Amygdala (tissue), 56 donors: Measurements from ENCODE around the gene GANC.
A peak's percentile ranks its signal among the peaks of the same experiment; 100 is the strongest.
"Not testable (repeated sequence)": the region's sequence is repeated elsewhere in the genome, so short reads cannot be mapped to it uniquely, and the experiment has no call there.

Source experiments
- DNase-seq, 56 donors: peaks; one replicate each; lab custom pipeline; 2025; lab: John Stamatoyannopoulos, UW

Gene GANC, protein sequence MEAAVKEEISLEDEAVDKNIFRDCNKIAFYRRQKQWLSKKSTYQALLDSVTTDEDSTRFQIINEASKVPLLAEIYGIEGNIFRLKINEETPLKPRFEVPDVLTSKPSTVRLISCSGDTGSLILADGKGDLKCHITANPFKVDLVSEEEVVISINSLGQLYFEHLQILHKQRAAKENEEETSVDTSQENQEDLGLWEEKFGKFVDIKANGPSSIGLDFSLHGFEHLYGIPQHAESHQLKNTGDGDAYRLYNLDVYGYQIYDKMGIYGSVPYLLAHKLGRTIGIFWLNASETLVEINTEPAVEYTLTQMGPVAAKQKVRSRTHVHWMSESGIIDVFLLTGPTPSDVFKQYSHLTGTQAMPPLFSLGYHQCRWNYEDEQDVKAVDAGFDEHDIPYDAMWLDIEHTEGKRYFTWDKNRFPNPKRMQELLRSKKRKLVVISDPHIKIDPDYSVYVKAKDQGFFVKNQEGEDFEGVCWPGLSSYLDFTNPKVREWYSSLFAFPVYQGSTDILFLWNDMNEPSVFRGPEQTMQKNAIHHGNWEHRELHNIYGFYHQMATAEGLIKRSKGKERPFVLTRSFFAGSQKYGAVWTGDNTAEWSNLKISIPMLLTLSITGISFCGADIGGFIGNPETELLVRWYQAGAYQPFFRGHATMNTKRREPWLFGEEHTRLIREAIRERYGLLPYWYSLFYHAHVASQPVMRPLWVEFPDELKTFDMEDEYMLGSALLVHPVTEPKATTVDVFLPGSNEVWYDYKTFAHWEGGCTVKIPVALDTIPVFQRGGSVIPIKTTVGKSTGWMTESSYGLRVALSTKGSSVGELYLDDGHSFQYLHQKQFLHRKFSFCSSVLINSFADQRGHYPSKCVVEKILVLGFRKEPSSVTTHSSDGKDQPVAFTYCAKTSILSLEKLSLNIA (N-terminal part only)

DNA sequence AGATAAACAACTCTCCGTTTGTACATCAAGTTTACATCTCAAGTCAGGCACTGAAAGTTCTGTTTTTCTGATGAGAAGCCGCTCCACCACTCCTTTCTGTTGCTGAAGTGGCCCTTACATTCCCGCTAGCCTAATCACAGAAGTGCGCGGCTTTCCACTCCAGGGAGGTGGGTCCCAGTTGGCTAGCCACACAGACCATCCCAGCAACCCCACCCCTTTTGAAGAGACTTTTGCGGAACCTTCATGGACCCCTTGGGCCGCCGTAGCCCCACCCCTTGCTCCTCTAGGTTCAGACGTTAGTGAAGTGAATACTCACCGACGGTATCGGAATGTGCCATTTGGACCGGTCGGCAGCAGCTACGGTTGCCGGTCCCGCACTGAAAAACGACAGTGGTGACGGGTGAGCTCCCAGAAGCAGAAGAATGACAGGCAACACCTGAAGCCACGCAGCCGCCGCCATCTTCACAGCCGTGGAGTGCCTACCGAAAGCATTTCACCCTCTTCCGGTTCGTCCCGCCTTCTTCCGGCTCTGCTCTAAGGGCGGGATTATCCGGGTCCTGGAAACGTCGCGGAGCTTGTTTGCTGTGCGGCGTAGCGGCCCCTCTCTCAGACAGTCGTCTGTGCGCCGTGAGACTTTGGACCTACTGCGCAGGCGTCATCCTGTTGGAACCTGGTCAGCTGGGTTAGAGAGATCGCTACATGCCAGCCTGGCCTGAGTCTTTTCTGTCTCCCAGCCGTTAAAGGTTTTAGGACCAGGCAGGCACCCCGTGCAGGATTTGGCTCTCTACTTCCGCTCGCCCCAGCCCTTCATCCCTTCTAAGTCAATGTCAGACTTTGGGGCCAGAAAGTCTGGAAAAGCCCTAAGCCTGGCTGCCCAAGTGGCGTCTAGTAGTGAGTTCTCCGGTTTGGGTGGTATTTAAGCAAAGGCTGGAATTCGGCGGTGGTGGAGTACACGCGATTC lies at the start of gene GANC, which contains the start of gene TMEM87A:
Gene GANC (plus strand): TSS at position 263 of the 961 bp plus-strand sequence. CDS start 1,281 bp downstream, outside the sequence.
Gene TMEM87A (minus strand): TSS at position 495 of the 961 bp plus-strand sequence. CDS start 35 bp downstream, at position 460.
- peak; percentile 87 to 99 (median 97) for DNase-seq

DNA sequence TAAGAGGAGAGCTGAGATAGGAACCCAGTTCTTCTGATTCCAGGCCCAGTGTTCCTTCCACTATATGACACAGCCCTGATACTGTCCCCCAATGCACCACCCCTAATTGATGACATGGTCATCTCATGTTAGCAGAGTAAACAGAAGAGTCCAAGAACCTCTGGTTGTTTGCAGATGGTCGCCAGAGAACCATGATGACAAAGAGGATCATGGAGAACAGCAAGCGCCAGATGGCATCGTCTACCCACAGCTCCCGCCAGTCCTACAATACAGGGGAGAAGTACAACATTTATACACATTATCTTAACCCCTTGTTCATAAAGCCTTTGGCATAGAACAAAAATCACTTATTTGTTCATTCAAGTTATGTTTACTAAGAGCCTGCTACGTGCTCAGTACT lies 46.4 kb upstream of the GANC start:
- DNase-seq: peak in 32 of 56 donors; percentile 0 to 72 (median 15)

DNA sequence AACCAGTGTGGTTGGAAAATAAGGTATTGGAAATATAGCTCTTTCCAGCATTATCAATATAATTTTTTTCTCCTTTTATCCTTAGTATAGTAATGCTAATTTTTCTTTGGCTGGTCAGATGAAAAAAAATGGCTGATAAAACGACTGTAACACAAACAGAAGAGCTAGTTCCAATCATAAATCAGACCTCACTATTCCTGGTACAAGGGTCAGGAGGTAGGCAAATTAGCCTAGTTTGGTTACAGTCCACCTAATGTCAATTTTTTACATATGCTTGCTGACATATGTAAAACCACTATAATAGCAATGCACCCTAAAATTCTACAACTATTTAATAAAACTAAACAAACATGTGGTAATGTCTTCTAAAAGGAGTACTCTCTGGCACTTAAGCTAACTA lies 45.0 kb upstream of the GANC start:
- no peak for DNase-seq

DNA sequence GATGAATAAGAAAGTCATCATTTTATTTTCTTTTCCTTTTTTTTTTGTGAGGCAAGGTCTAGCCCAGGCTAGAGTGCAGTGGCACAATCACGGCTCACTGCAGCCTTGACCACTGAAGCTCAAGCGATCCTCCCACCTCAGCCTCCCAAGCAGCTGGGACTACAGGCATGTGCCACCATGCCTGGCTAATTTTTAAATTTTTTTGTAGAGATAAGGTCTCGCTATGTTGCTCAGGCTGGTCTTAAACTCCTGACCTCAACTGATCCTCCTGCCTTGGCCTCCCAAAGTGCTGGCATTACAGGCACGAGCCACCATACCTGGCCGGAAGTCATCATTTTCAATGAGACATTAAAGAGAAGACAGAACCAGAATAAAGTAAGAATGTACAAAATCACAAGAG lies 44.0 kb upstream of the GANC start:
- DNase-seq: not testable (repeated sequence)

DNA sequence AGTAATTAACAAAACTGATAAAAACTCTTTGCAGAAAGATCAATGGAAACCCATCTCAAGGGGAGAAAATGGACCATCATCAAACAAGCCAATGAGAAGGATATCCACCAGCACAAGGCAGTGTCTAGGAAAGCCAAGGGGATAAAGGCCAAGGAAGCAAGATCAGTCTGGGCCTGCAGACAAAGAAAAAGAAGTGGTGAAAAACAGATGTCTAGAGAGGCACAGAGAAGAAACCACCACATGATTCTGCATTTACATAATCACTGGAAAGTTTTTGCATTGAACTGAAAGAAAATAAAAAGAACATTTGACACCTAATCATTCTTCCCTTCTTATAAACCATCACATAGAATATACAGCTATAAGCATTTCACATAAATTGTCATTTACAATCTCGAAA lies 41.9 kb upstream of the GANC start:
- DNase-seq: no peak

DNA sequence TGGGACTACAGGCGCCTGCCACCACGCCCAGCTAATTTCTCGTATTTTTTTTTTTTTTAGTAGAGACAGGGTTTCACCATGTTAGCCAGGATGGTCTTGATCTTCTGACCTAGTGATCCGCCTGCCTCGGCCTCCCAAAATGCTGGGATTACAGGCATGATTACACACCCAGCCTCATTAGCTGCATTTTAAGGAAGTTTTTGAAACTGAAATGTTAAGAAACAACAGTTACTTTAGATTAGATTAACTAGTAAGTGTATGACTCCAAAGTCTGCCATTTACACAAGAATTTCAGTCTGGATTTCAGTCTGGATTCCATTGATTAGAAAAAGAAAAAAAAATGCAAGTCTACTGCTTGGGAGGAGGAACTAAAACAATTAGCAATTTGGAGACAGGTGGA lies 40.4 kb upstream of the GANC start:
- no peak for DNase-seq

DNA sequence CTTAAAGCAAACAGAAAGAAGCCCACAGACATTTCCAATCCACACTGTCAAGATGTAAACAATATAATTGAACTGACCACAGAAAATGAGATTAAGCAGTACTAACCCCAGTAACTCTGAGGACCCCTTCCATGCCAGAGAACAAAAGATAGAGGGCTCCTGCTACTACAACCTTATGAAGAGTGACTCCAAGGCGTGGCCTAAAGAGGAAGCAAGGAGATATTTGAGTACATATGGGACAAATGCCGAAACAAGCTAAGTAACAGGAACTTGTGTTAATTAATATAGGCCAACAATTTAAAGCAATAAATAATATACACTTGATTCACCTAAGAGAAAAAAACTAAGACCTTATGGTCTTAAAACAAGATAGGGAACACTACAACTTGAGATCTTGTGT lies 39.9 kb upstream of the GANC start:
- DNase-seq: no peak

DNA sequence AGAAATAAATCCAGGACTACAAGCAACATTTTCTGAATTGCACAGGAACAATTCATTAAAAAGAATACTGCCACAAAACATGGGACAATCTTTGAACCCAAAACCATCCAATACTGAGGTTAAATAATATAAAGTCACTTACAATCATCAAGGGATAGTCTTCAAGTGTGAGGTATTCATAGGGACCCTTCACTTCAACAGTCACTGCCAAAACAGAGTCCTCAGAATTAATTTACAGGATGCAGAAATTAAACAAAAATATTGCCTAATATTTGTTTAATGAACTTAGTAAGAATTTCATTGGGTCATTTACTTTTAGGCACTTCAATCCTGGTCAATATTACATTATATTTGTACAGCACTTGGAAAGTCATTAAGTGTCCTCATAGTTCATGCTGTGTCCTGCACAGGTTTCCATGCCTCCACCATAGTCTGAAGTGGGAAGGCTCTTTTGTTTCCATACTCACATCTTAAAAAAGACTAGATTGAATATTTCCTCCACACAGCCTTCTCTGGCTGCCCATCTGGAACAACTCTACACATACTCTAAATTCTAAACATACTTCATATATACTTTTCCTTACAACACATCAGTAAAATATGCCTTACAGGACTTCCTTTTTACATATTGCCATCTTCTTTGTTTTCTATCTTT lies 33.3 kb upstream of the GANC start:
- DNase-seq: no peak

DNA sequence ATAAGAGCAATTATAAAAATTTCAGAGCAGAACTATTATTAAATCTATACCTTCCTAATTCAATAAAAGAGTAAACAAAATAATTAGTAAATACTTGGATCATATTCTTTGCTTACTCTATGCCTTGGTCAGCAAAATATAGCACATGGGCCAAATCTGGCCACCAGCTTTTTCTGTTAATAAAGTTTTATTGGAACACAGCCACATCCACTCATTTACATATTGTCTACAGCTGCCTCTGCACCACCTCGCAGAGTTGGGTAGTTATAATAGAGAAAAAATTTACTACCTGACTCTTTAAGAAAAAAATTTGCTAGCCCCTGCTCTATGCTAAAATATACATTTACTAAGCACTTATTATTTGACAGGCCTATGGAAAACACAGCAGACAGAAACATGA lies 32.2 kb upstream of the GANC start:
- no peak for DNase-seq

DNA sequence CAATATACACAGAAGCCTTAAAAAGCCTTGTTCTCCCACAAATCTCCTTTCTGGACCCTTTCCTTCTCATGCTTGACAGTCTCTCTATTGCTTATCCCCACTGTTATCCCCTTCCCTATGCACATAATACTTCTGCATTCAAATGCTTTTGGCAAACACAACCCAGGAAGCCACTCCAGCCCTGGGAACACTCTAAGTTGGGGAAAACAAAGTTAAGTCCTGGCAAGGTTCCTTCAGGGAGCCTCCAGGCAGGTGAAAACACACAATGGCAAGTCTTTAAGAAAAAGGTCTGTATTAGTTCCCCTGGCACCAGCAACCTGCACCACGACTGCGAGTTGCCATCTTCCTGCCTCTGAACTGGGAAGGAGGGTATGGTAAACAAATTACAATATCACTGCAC lies 19.7 kb upstream of the GANC start:
- no peak for DNase-seq

DNA sequence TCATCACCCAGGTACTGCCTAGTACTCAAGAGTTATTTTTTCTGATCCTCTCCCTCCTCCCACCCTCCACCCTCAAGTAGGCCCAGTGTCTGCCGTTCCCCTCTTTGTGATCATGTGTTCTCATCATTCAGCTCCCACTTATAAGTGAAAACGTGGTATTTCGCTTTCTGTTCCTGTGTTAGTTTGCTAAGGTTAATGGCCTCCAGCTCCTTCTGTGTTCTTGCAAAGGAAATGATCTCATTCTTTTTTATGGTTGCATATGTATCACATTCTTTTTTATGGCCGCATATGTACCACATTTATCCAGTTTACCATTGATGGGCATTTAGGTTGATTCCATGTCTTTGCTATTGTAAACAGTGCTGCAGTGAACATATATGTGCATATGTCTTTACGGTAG lies 8.2 kb upstream of the GANC start:
- no peak for DNase-seq

DNA sequence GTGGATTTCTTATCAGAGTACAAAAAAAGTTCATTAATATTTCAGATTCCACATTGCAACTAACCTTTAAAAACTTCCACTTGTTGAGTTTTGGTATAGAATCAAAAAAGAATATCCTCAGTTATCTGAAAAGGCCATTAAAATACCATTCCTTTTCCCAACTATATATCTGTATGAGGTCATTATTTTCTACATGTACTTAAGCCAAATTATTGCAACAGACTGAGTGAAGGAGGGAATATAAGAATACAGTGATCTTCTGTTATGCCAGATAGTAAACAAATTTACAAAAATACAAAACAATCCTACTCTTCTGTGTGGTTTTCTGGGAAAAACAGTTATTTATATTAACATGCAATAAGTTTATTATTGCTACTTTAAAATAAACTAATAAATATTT lies 5.7 kb upstream of the GANC start:
- no peak for DNase-seq

DNA sequence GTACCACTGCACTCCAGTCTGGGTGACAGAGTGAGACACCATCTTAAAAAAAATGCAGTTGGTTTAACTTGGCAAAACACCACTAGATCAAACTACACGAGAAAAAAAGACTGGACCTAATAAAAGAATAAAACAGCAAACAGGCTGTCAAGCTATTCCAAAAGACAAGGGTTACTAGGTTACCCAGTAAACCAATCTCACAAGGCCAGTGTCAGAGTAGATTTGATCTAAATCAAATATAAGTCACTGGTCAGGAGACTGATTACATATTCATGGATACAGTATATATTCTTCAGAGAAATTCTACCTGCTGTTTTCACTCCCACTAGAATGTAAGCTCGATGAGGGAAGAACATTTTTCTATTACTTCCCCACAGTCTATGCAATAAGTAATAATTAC lies 2.5 kb upstream of the GANC start:
- DNase-seq: no peak

DNA sequence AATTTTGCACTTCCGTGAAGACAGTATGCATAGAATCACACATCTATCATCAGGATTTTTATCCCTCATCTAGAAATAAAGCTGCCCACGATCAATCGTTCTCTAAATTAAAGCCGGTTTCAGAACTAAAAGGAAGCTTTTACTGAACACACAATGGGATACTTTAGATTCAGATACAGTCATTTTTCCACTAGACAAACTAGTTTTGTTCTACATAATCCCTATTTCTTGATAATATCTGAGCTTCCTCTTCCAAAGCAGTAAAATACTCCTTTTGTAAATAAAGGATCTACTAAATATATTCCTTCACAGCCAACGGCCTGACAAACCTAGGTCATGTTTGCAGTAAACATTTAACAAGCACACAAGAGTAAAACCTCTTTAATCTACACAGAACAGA lies 2.0 kb upstream of the GANC start:
- no peak for DNase-seq

DNA sequence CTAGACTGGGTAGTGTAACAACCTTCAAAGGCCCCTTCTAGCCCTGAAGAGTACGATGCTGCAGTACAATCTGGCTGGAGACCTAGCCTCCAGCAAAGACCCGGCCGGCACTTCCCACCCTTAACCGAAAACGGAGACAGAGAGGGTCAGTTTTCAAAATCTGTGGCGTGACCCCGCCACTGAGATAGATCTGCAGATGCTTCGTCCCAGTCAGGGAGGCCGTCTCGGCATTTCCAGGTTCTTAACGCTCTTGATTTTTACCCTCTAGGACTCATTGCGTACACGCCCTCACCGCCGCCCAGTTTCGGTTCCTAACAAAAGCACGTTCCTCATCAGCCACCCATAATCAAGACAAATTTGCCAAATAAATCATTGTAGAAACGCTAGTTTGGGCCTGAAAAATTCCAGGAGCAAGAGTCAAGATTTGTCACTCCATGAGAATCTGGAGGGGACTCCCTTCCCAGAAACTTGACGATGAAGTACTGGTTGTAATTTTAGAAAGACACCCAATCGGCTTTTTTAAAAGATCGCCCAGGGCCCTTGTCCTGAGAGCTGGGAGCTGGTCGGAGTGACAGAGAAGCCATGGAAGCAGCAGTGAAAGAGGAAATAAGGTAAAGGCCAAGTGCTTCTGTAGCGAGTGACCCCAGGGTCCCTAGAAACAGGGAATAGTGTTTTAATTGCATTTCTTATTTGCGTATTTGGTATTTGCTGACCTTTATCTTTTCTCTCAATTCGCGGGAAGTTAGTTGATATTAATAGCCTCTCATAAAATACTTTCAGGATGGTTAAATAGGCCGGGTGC lies 1.1 kb downstream of the GANC start:
- DNase-seq: peak in 35 of 56 donors; percentile 19 to 73 (median 55)

DNA sequence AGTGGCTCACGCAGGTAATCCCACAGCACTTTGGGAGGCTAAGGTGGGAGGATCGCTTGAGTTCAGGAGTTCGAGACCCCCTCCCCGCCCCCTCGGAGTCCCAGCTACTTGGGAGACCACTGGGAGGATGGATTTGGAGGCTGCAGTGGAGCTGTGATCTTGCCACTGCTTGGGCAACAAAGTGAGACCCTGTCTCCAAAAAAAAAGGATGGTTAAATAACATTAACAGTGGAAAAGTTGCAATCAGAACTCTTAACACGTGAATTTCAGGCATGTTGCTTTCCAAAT lies 1.6 kb downstream of the GANC start:
- DNase-seq: no peak

DNA sequence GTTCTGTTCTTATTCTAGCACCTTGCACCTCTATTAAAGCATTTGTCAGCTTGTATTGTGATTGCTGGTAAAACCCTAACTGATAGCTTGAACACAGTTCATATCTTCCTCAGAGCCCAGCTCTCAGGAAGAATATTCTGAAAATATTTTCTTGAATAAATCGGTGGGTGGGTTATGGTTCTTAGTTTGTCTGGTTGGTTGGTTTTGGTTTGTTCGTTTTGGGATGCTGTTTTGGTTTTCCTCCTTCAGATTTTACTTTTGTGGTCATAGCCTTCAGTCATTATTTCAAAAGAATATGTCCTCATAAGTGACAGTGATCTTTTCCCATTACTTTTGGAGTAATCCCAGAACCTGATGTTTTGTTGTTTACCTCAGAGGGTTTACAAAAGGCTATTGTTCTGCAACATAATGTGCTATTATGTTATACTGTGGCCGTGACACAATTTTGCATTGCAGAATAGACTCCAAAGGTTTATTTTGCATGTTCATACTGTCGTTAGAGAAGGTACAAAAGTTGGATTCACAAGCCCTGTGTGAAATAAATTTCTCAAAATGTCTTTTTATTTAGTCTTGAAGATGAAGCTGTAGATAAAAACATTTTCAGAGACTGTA lies 2.9 kb downstream of the GANC start:
- DNase-seq: peak in 1 of 56 donors; percentile 8

DNA sequence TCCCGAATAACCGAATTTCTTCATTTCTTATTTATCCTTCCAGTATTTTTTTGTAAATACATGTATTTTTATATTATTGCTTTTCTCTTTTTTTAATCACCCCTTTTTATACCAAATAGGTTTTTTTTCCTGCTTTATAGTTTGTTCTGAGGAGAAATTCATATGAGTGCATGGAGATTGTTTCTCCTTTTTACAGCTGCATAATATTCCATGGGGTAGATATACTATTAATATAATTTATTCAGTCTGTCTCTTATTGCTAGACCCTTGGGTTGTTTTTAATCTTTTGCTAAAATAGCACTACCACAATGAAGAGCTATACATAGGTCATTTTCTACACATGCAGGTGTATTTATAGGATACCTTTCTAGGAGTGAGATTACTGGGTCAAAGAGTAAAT lies 3.8 kb downstream of the GANC start:
- no peak for DNase-seq
